Upper lobe of left lung (tissue), 6 donors: ENCODE data around the gene SCN10A. TPM values are rescaled to one million over a fixed set of nuclear protein-coding genes. Genes with fewer than 3 reads are reported as not detected.

Experiments used
- ATAC-seq, 2 donors: fragments of 200-7000 bp; cut with Tn5 transposase; one replicate each; pipeline ENCODE4 v1.9.1; 2022; ENCODE audit warnings: mild to moderate bottlenecking in 2 of 2, moderate library complexity in 2 of 2; ENCODE audit not compliant: low FRiP score in 2 of 2
- DNase-seq, 2 donors: peaks; one replicate each; pipeline ENCODE4 v3.0.0-alpha.2; 2019 to 2020
- H3K27ac ChIP-seq, 4 donors: fragments of 200-600 bp; sonication (generic); one replicate each; pipeline ENCODE4 v1.5.1; 2016 to 2019
- H3K27me3 ChIP-seq, 4 donors: fragments of 200-600 bp; sonication (generic); one replicate each; pipeline ENCODE4 v1.5.1; 2017 to 2019
- H3K36me3 ChIP-seq, 4 donors: fragments of 200-600 bp; sonication (generic); one replicate each; pipeline ENCODE4 v1.5.1; 2016 to 2019
- H3K4me1 ChIP-seq, 4 donors: fragments of 200-600 bp; sonication (generic); one replicate each; pipeline ENCODE4 v1.5.1; 2018 to 2019
- H3K4me3 ChIP-seq, 4 donors: fragments of 200-600 bp; sonication (generic); one replicate each; pipeline ENCODE4 v1.5.1; 2017 to 2019; ENCODE audit warnings: mild to moderate bottlenecking in 2 of 4, moderate library complexity in 1 of 4
- H3K9me3 ChIP-seq, 4 donors: fragments of 200-600 bp; sonication (generic); one replicate each; pipeline ENCODE4 v1.5.1; 2018 to 2019
- CTCF ChIP-seq, 6 experiments: fragments of 450-650 bp in 4 of 6; fragments of 200-600 bp in 2 of 6; sonication (generic) in 2 of 6; IDR thresholded peaks; one replicate each; pipeline ENCODE4 v1.5.1; 2016 to 2019; ENCODE audit warnings: antibody characterized with exemption in 6 of 6
- POLR2AphosphoS5 ChIP-seq, 2 donors: sonication (generic); formaldehyde crosslinking; IDR thresholded peaks; one replicate each; pipeline ENCODE4 v1.5.1; 2017; ENCODE audit warnings: antibody characterized with exemption in 2 of 2
- WGBS, 2 donors: methylation state at CpG; one replicate each; pipeline ENCODE4 v1.1.5; 2017 to 2018; 5-methylcytosine and 5-hydroxymethylcytosine counted together
- total RNA-seq, 6 donors: library from RNA; depleted of rRNA in 4 of 6; stranded (reverse); fragments of >200 nt in 4 of 6; gene quantifications; one replicate each; pipeline versions ENCODE4 v1.1.0 to v1.2.1, GENCODE V29; 2016 to 2021
- donor health status: DM: no; HTN: no; CAD: no; lungs with moderate emphysema.
- donor health status: DM: no; HTN: yes; CAD: no; lungs with severe emphysema.

Gene SCN10A
- total RNA-seq, 6 donors from 2014 or later: not detected

- no peaks in the 10 kb centered on the region for H3K9me3 ChIP-seq
- ATAC-seq (no peak), DNase-seq (no peak)
- WGBS, 2 donors: 83 to 85% methylated on average over 7 of the region's 7 CpGs
- H3K27me3 ChIP-seq: peaks cover 0 to 19% (median 7%) of the 10 kb centered on the region in 4 donors
- H3K4me3 ChIP-seq: no peak overlapping the region
- peaks cover 13 to 24% (median 17%) of the 10 kb centered on the region in 4 donors for H3K4me1 ChIP-seq
- TF ChIP-seq CTCF (IDR thresholded peaks at IDR 0.05) (no peak), POLR2AphosphoS5 (IDR thresholded peaks at IDR 0.05) (no peak)
- H3K27ac ChIP-seq: no peak overlapping the region
- H3K36me3 ChIP-seq: no peaks in the 10 kb centered on the region
These were observed 168.6 kb downstream of the SCN10A start for GRCh38 chr3:38647217-38647970.

Other genes starting within 250 kb of the SCN10A start
- under 1 TPM in 5 of 6 donors, not detected in 1; under 0.01 to 0.30 (median 0.10) TPM for gene SCN5A, start 166.5 kb downstream of the SCN10A start, total RNA-seq
- 1 to 10 TPM in 1 of 6 donors, under 1 TPM in 4, not detected in 1; 0.09 to 1.0 (median 0.10) TPM for gene SCN11A, start 235.7 kb upstream of the SCN10A start, total RNA-seq
- gene WDR48, start 235.8 kb upstream of the SCN10A start, total RNA-seq: 10 to 100 TPM in 5 of 6 donors, 1 to 10 TPM in 1; 9.7 to 30.2 (median 25.5) TPM